ENCODE results near the gene ADCY4.
"Not testable (repeated sequence)": the region's sequence is repeated elsewhere in the genome, so short reads cannot be mapped to it uniquely, and the experiment has no call there.

The ADCY4 gene

DNA sequence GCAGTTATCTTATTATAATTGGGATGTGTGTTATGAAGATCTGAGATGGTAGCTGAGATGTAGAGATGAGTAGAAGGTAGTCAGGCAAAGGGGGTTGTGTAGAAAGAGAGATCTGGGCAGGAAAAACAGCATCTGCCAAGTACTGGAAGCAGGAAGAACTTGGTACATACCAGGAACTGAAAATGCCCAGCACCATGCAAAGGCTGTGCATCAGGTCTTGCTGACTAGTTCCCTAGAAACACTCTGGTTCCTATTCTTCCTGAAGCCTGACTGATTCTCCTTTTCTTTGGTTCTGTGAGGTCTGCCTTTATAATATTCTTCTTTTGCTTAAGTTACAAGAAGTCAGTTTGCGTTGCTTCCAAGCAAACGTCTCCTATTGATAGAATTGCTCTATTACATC is 26.5 kb upstream of the ADCY4 start:
- CTCF ChIA-PET: interaction anchor here (0.7 to 8.8 kb wide), 14 partner anchors 10 to 123 kb away, joined by 3 to 130 read pairs (median 4); partner anchors contain the start of genes ADCY4, CBLN3 and KHNYN
- WGBS (ENCODE audit: insufficient coverage): no CpG with 5 or more reads among the region's 2 CpGs
- POLR2A ChIA-PET: interaction anchor here (1.4 kb wide), 1 partner anchor 70 kb away, joined by 5 read pairs; no protein-coding TSS in a partner anchor
- peaks cover 0 to 6% (median 4%) of the 10 kb centered on the region in 4 experiments for H3K4me1 ChIP-seq (ENCODE audit: control extremely low read depth in 1 of 4, control insufficient read depth in 4 of 4, insufficient read depth in 4 of 4, low read length in 3 of 4)
- H3K27me3 ChIP-seq (replicated peaks in 2 of 5; ENCODE audit: control insufficient read depth in 4 of 5, insufficient read depth in 5 of 5, low read length in 4 of 5): peaks cover 0 to 5% (median 2%) of the 10 kb centered on the region in 5 experiments
- no peak overlapping the region for H3K27ac ChIP-seq (ENCODE audit: insufficient read depth in 1 of 2, low read depth in 1 of 2, low read length in 2 of 2, poor library complexity in 1 of 2, severe bottlenecking in 2 of 2)
- H3K4me3 ChIP-seq (ENCODE audit: control insufficient read depth in 1 of 7, extremely low read depth in 1 of 7, insufficient read depth in 4 of 7, low read depth in 2 of 7, low read length in 6 of 7): no peak overlapping the region
- DNase-seq: no peak
- H3K9me3 ChIP-seq (ENCODE audit: control extremely low read depth in 1 of 5, control insufficient read depth in 4 of 5, insufficient read depth in 2 of 5, low read depth in 1 of 5, low read length in 4 of 5): peaks cover 0 to 2% (median 0%) of the 10 kb centered on the region in 5 experiments
- H3K36me3 ChIP-seq (ENCODE audit: control insufficient read depth in 4 of 4, insufficient read depth in 4 of 4, low read length in 3 of 4): no peaks in the 10 kb centered on the region

GRCh38 chr14:24360281-24360680 is 25.4 kb upstream of the ADCY4 start:
- no peak overlapping the region for H3K27ac ChIP-seq (ENCODE audit: insufficient read depth in 1 of 2, low read depth in 1 of 2, low read length in 2 of 2, poor library complexity in 1 of 2, severe bottlenecking in 2 of 2)
- H3K27me3 ChIP-seq (replicated peaks in 2 of 5; ENCODE audit: control insufficient read depth in 4 of 5, insufficient read depth in 5 of 5, low read length in 4 of 5): no peaks in the 10 kb centered on the region
- no peaks in the 10 kb centered on the region for H3K4me1 ChIP-seq (ENCODE audit: control extremely low read depth in 1 of 4, control insufficient read depth in 4 of 4, insufficient read depth in 4 of 4, low read length in 3 of 4)
- 100% methylated on average over 2 of the region's 3 CpGs for WGBS (ENCODE audit: insufficient coverage)
- CTCF ChIA-PET: interaction anchor here (1.2 to 8.8 kb wide), 5 partner anchors 17 to 73 kb away, joined by 3 to 130 read pairs (median 4); partner anchors contain the start of genes CBLN3 and KHNYN
- DNase-seq: no peak
- H3K4me3 ChIP-seq (ENCODE audit: control insufficient read depth in 1 of 7, extremely low read depth in 1 of 7, insufficient read depth in 4 of 7, low read depth in 2 of 7, low read length in 6 of 7): no peak overlapping the region
- no peaks in the 10 kb centered on the region for H3K36me3 ChIP-seq (ENCODE audit: control insufficient read depth in 4 of 4, insufficient read depth in 4 of 4, low read length in 3 of 4)
- POLR2A ChIA-PET: no interaction called here
- H3K9me3 ChIP-seq (ENCODE audit: control extremely low read depth in 1 of 5, control insufficient read depth in 4 of 5, insufficient read depth in 2 of 5, low read depth in 1 of 5, low read length in 4 of 5): peaks cover 0 to 2% (median 0%) of the 10 kb centered on the region in 5 experiments

DNA sequence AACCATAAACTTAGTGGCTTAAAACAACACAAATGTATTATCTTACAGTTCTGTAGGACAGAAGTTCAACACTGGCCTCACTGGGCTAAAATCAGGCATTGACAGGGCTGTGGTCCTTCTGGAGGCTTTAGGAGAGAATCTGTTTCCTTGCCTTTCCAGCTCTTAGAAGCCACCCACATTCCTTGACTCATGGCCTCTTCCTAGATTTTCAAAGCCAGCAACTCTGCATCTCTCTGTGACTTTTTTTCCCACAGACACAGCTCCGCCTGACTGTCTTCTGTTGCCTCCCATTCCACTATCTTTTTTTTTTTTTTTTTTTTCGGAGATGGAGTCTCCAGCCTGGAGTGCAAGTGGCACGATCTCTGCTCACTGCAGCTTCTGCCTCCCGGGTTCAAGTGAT is 21.3 kb upstream of the ADCY4 start:
- CTCF ChIA-PET: interaction anchor here (0.7 to 8.8 kb wide), 6 partner anchors 11 to 77 kb away, joined by 3 to 130 read pairs (median 4); partner anchors contain the start of genes CBLN3 and KHNYN
- POLR2A ChIA-PET: no interaction called here
- H3K27me3 ChIP-seq (replicated peaks in 2 of 5; ENCODE audit: control insufficient read depth in 4 of 5, insufficient read depth in 5 of 5, low read length in 4 of 5): no peaks in the 10 kb centered on the region
- H3K27ac ChIP-seq (ENCODE audit: insufficient read depth in 1 of 2, low read depth in 1 of 2, low read length in 2 of 2, poor library complexity in 1 of 2, severe bottlenecking in 2 of 2): no peak overlapping the region
- H3K9me3 ChIP-seq (ENCODE audit: control extremely low read depth in 1 of 5, control insufficient read depth in 4 of 5, insufficient read depth in 2 of 5, low read depth in 1 of 5, low read length in 4 of 5): peaks cover 0 to 2% (median 0%) of the 10 kb centered on the region in 5 experiments
- H3K36me3 ChIP-seq (ENCODE audit: control insufficient read depth in 4 of 4, insufficient read depth in 4 of 4, low read length in 3 of 4): no peaks in the 10 kb centered on the region
- 100% methylated on average over 1 of the region's 4 CpGs for WGBS (ENCODE audit: insufficient coverage)
- H3K4me3 ChIP-seq (ENCODE audit: control insufficient read depth in 1 of 7, extremely low read depth in 1 of 7, insufficient read depth in 4 of 7, low read depth in 2 of 7, low read length in 6 of 7): no peak overlapping the region
- DNase-seq: no peak
- no peaks in the 10 kb centered on the region for H3K4me1 ChIP-seq (ENCODE audit: control extremely low read depth in 1 of 4, control insufficient read depth in 4 of 4, insufficient read depth in 4 of 4, low read length in 3 of 4)

- no peaks in the 10 kb centered on the region for H3K4me1 ChIP-seq (ENCODE audit: control extremely low read depth in 1 of 4, control insufficient read depth in 4 of 4, insufficient read depth in 4 of 4, low read length in 3 of 4)
- peaks cover 0 to 2% (median 0%) of the 10 kb centered on the region in 5 experiments for H3K9me3 ChIP-seq (ENCODE audit: control extremely low read depth in 1 of 5, control insufficient read depth in 4 of 5, insufficient read depth in 2 of 5, low read depth in 1 of 5, low read length in 4 of 5)
- no peak overlapping the region for H3K4me3 ChIP-seq (ENCODE audit: control insufficient read depth in 1 of 7, extremely low read depth in 1 of 7, insufficient read depth in 4 of 7, low read depth in 2 of 7, low read length in 6 of 7)
- no peak overlapping the region for H3K27ac ChIP-seq (ENCODE audit: insufficient read depth in 1 of 2, low read depth in 1 of 2, low read length in 2 of 2, poor library complexity in 1 of 2, severe bottlenecking in 2 of 2)
- CTCF ChIA-PET: no interaction called here
- H3K27me3 ChIP-seq (replicated peaks in 2 of 5; ENCODE audit: control insufficient read depth in 4 of 5, insufficient read depth in 5 of 5, low read length in 4 of 5): peaks cover 0 to 2% (median 0%) of the 10 kb centered on the region in 5 experiments
- WGBS (ENCODE audit: insufficient coverage): 100% methylated on average over 6 of the region's 7 CpGs
- no peak for DNase-seq
- no peaks in the 10 kb centered on the region for H3K36me3 ChIP-seq (ENCODE audit: control insufficient read depth in 4 of 4, insufficient read depth in 4 of 4, low read length in 3 of 4)
- POLR2A ChIA-PET: interaction anchor here (0.6 kb wide), 1 partner anchor 82 kb away, joined by 5 read pairs; no protein-coding TSS in a partner anchor
These were observed 20.1 kb upstream of the ADCY4 start for GRCh38 chr14:24355009-24355408.

GRCh38 chr14:24354482-24354825 is 19.6 kb upstream of the ADCY4 start:
- H3K36me3 ChIP-seq (ENCODE audit: control insufficient read depth in 4 of 4, insufficient read depth in 4 of 4, low read length in 3 of 4); H3K27ac ChIP-seq (ENCODE audit: insufficient read depth in 1 of 2, low read depth in 1 of 2, low read length in 2 of 2, poor library complexity in 1 of 2, severe bottlenecking in 2 of 2); H3K27me3 ChIP-seq (replicated peaks in 2 of 5; ENCODE audit: control insufficient read depth in 4 of 5, insufficient read depth in 5 of 5, low read length in 4 of 5); DNase-seq; H3K9me3 ChIP-seq (ENCODE audit: control extremely low read depth in 1 of 5, control insufficient read depth in 4 of 5, insufficient read depth in 2 of 5, low read depth in 1 of 5, low read length in 4 of 5); H3K4me1 ChIP-seq (ENCODE audit: control extremely low read depth in 1 of 4, control insufficient read depth in 4 of 4, insufficient read depth in 4 of 4, low read length in 3 of 4); CTCF ChIA-PET; H3K4me3 ChIP-seq (ENCODE audit: control insufficient read depth in 1 of 7, extremely low read depth in 1 of 7, insufficient read depth in 4 of 7, low read depth in 2 of 7, low read length in 6 of 7): not testable (repeated sequence)
- POLR2A ChIA-PET: interaction anchor here (0.6 kb wide), 1 partner anchor 82 kb away, joined by 5 read pairs; no protein-coding TSS in a partner anchor
- no CpG with 5 or more reads among the region's 3 CpGs for WGBS (ENCODE audit: insufficient coverage)

GRCh38 chr14:24353559-24354481 is 18.9 kb upstream of the ADCY4 start:
- 95% methylated on average over 2 of the region's 5 CpGs for WGBS (ENCODE audit: insufficient coverage)
- Histone ChIP-seq H3K36me3 (ENCODE audit: control insufficient read depth in 4 of 4, insufficient read depth in 4 of 4, low read length in 3 of 4) (no peaks in the 10 kb centered on the region), H3K27me3 (replicated peaks in 2 of 5; ENCODE audit: control insufficient read depth in 4 of 5, insufficient read depth in 5 of 5, low read length in 4 of 5) (peaks cover 0 to 2% (median 0%) of the 10 kb centered on the region in 5 experiments), H3K4me1 (ENCODE audit: control extremely low read depth in 1 of 4, control insufficient read depth in 4 of 4, insufficient read depth in 4 of 4, low read length in 3 of 4) (no peaks in the 10 kb centered on the region), H3K9me3 (ENCODE audit: control extremely low read depth in 1 of 5, control insufficient read depth in 4 of 5, insufficient read depth in 2 of 5, low read depth in 1 of 5, low read length in 4 of 5) (no peaks in the 10 kb centered on the region), H3K4me3 (ENCODE audit: control insufficient read depth in 1 of 7, extremely low read depth in 1 of 7, insufficient read depth in 4 of 7, low read depth in 2 of 7, low read length in 6 of 7) (no peak overlapping the region), H3K27ac (ENCODE audit: insufficient read depth in 1 of 2, low read depth in 1 of 2, low read length in 2 of 2, poor library complexity in 1 of 2, severe bottlenecking in 2 of 2) (no peak overlapping the region)
- no peak for DNase-seq
- POLR2A ChIA-PET: no interaction called here
- CTCF ChIA-PET: interaction anchor here (0.7 to 2.3 kb wide), 3 partner anchors 15 to 84 kb away, joined by 3 to 8 read pairs (median 4); no protein-coding TSS in a partner anchor

DNA sequence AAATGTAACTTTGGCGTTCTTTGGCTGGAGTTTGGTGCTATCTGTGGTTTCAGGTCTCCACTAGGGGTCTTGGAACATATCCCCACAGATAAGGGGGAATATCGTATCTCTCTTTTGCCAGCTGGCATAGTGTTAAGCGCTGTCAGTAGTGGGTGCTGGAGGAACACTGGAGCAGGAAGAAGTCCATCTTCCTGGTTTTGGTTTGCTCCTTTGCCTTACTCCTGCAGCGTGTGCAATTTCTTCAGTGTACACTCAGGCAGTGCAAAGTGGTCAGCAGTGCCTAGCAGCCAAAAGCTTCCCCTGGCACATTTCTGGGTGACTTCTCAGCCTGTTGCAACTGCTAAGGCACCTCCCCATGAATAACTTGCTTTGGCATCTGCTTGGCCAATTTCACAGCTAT is 16.6 kb upstream of the ADCY4 start:
- POLR2A ChIA-PET: no interaction called here
- DNase-seq: peak in 2 of 3 donors; percentile 33 to 47

More for the DNA sequence above, 16.6 kb upstream of the ADCY4 start:
- Histone ChIP-seq H3K4me3 (ENCODE audit: control insufficient read depth in 1 of 7, extremely low read depth in 1 of 7, insufficient read depth in 4 of 7, low read depth in 2 of 7, low read length in 6 of 7) (no peak overlapping the region), H3K27me3 (replicated peaks in 2 of 5; ENCODE audit: control insufficient read depth in 4 of 5, insufficient read depth in 5 of 5, low read length in 4 of 5) (peaks cover 0 to 2% (median 0%) of the 10 kb centered on the region in 5 experiments), H3K27ac (ENCODE audit: insufficient read depth in 1 of 2, low read depth in 1 of 2, low read length in 2 of 2, poor library complexity in 1 of 2, severe bottlenecking in 2 of 2) (no peak overlapping the region), H3K9me3 (ENCODE audit: control extremely low read depth in 1 of 5, control insufficient read depth in 4 of 5, insufficient read depth in 2 of 5, low read depth in 1 of 5, low read length in 4 of 5) (no peaks in the 10 kb centered on the region), H3K4me1 (ENCODE audit: control extremely low read depth in 1 of 4, control insufficient read depth in 4 of 4, insufficient read depth in 4 of 4, low read length in 3 of 4) (no peaks in the 10 kb centered on the region), H3K36me3 (ENCODE audit: control insufficient read depth in 4 of 4, insufficient read depth in 4 of 4, low read length in 3 of 4) (no peaks in the 10 kb centered on the region)
- CTCF ChIA-PET: interaction anchor here (0.8 to 2.3 kb wide), 16 partner anchors 9 to 86 kb away, joined by 3 to 10 read pairs (median 4); partner anchors contain the start of gene ADCY4
- WGBS (ENCODE audit: insufficient coverage): 62% methylated on average over 4 of the region's 4 CpGs

Data from common myeloid progenitor, CD34-positive (primary cell).